BLaER1 treated with 17β-estradiol and CSF1 and Interleukin-3, amounts not matched to agents 10 nM and 100 nM (cell line): ENCODE results near the gene ZNF628.
A peak's percentile ranks its signal among the peaks of the same experiment; 100 is the strongest.
"Not testable (repeated sequence)": the region's sequence is repeated elsewhere in the genome, so short reads cannot be mapped to it uniquely, and the experiment has no call there.

Experiments
- H3K27ac ChIP-seq, 11 experiments: shearing (Covaris generic); formaldehyde crosslinking; 2 replicates each; pipeline ENCODE4 v1.8.1; 2022
- H3K27me3 ChIP-seq, 11 experiments: shearing (Covaris generic); formaldehyde crosslinking; 2 replicates each; pipeline ENCODE4 v1.8.1; 2022
- H3K36me3 ChIP-seq, 11 experiments: shearing (Covaris generic); formaldehyde crosslinking; 2 replicates each; pipeline ENCODE4 v1.8.1; 2022
- H3K4me1 ChIP-seq, 10 experiments: shearing (Covaris generic); formaldehyde crosslinking; 2 replicates each; pipeline ENCODE4 v1.8.1; 2022
- H3K4me2 ChIP-seq, 11 experiments: shearing (Covaris generic); formaldehyde crosslinking; 2 replicates each; pipeline ENCODE4 v1.8.1; 2022
- H3K4me3 ChIP-seq, 10 experiments: shearing (Covaris generic); formaldehyde crosslinking; 2 replicates each; pipeline ENCODE4 v1.8.1; 2022
- H3K9ac ChIP-seq, 11 experiments: shearing (Covaris generic); formaldehyde crosslinking; 2 replicates each; pipeline ENCODE4 v1.8.1; 2022
- H3K9me3 ChIP-seq, 11 experiments: shearing (Covaris generic); formaldehyde crosslinking; replicated peaks in 1 of 11; 2 replicates each; pipeline ENCODE4 v1.8.1; 2022
- H4K20me1 ChIP-seq, 11 experiments: shearing (Covaris generic); formaldehyde crosslinking; 2 replicates each; pipeline ENCODE4 v1.8.1; 2022
- Cebpa-rat ChIP-seq, 11 experiments: shearing (Covaris generic); IDR thresholded peaks; 2 replicates each; pipeline ENCODE4 v1.8.1; 2022

The ZNF628 gene

DNA sequence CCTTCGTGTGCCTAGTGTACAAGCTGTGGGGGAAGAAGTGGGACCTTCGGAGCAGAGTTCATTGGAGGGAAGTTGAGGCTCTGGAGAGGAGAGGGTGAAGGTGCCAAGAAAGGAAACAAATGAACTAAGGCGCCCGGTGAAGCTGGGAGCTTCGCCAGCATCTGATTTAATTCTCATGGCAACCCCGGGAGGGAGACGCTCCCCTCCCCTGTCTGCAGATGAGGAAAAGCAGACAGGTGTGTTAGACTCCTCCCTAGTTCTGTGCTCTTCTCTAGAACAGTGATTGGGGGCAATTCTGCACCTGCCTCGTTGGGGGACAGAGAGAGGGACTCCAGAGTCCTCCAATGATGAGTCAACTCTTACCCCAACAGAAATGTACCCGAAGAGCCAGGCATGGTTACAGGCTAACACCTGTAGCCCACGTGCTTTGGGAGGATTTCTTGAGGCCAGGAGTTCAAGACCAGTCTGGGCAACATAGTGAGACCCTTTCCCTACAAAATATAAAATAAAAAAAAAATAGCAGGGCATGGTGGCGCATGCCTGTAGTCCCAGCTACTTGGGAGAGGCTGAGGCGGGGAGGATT, 16.0 kb downstream of the ZNF628 start:
- Histone ChIP-seq H3K4me3 (no peak overlapping the region), H3K4me1 (peaks cover 10 to 49% (median 30%) of the 10 kb centered on the region in 10 experiments), H3K27me3 (no peaks in the 10 kb centered on the region), H3K4me2 (no peak overlapping the region), H3K9me3 (no peaks in the 10 kb centered on the region), H3K9ac (no peak overlapping the region), H3K27ac (no peak overlapping the region), H4K20me1 (peaks cover 0 to 4% (median 0%) of the 10 kb centered on the region in 11 experiments; a peak in 2 of 22 replicates), H3K36me3 (no peaks in the 10 kb centered on the region)
- no peak for TF ChIP-seq Cebpa-rat (IDR thresholded peaks at IDR 0.05)

DNA sequence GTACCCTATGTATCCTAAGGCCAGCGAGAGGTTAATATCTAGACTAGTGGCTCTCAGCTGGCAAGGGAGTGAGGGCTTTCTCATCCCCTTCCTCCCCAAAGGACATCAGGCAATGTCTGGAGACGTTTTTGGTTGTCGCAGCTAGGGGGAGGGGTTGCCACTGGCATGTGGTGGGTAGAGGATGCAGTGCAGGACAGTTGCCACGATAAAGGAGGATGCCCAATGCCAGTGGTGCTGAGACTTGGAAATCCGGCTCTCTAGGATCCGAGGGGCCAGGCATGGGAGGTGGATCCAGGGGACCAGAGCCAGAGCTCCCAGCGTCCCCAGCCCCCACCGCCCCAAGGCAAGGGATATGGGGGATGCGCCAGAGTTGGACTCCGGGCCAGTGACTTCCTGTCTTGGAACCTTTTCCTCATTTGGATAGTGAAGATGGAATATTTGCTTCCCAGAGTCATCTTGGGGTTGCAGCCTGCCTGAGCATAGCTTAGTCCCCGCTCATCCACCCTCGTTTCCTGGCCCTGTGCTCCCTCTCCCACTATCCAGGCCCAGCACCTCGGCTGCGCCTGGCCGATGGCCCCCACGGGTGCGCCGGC, 16.7 kb downstream of the ZNF628 start:
- Histone ChIP-seq H3K36me3 (no peaks in the 10 kb centered on the region), H3K4me1 (peaks cover 5 to 44% (median 24%) of the 10 kb centered on the region in 10 experiments), H4K20me1 (no peaks in the 10 kb centered on the region), H3K4me2 (no peak overlapping the region), H3K27ac (no peak overlapping the region), H3K27me3 (no peaks in the 10 kb centered on the region), H3K9ac (no peak overlapping the region), H3K4me3 (no peak overlapping the region), H3K9me3 (no peaks in the 10 kb centered on the region)
- no peak for TF ChIP-seq Cebpa-rat (IDR thresholded peaks at IDR 0.05)

DNA sequence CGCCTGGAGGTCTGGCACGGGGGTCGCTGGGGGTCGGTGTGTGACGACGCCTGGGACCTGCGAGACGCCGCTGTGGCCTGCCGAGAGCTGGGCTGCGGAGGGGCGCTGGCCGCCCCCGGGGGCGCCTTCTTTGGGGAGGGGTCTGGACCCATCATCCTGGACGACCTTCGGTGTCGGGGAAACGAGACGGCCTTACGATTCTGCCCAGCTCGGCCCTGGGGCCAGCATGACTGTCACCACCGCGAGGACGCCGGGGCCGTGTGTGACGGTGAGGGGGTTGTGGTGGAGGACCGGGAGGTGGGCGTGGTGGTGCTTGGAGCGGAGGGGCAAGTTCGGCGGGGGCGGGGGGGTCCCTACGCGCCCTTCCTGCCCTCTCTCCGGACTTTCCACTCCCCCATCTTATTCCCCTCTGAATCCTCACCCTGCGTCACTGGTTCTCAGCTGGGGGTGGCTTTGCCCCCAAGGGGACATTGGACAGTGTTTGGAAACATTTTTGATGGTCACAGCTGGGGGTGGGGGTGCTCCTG, 17.3 kb downstream of the ZNF628 start:
- Histone ChIP-seq H3K9me3 (no peaks in the 10 kb centered on the region), H4K20me1 (no peaks in the 10 kb centered on the region), H3K36me3 (no peaks in the 10 kb centered on the region), H3K4me3 (no peak overlapping the region), H3K4me2 (peak overlapping the region in 2 of 11 experiments; percentile 32 to 41; a peak in 1 of 22 replicates), H3K9ac (0 out of 22 replicates have a peak overlapping the region, but pooled peaks of 1 of the 11 experiments have one; percentile 10), H3K4me1 (peaks cover 5 to 39% (median 19%) of the 10 kb centered on the region in 10 experiments), H3K27me3 (no peaks in the 10 kb centered on the region), H3K27ac (no peak overlapping the region)
- no peak for TF ChIP-seq Cebpa-rat (IDR thresholded peaks at IDR 0.05)

DNA sequence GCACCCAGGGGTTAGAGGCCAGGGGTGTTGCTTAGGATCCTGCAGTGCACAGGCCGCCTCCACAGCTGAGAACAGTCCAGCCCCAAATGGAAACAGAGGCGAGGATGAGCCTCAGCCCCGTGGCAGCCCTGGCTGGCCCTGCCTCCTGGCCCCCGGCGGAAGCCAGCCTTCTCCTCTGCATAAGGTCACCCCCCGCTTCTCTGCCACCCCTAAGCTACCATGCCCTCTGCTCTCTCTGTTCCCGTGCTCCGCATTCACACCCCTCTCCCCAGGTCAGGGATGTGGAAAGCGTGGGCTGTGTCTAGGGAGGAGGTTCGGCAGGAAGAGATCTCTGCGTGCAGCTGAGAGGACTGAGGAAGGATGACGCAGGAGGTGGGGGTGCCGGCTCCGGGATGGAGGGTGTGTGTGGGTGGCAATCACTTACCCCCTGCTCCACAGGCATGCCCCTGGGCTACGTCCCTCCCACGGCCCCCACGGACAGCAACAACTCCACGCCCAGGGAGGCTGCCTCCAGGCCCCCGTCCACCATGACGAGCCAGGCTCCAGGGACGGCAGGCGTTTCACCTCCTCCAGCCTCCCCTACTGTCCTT, 17.9 kb downstream of the ZNF628 start:
- Histone ChIP-seq H3K4me2 (peak overlapping the region in 4 of 11 experiments; percentile 7 to 41 (median 20); a peak in 4 of 22 replicates), H3K27ac (no peak overlapping the region), H3K9ac (0 out of 22 replicates have a peak overlapping the region, but pooled peaks of 1 of the 11 experiments have one; percentile 10), H3K4me1 (peaks cover 6 to 35% (median 16%) of the 10 kb centered on the region in 10 experiments), H3K4me3 (no peak overlapping the region), H3K27me3 (no peaks in the 10 kb centered on the region), H4K20me1 (no peaks in the 10 kb centered on the region), H3K9me3 (no peaks in the 10 kb centered on the region), H3K36me3 (no peaks in the 10 kb centered on the region)
- TF ChIP-seq Cebpa-rat (IDR thresholded peaks at IDR 0.05): no peak

DNA sequence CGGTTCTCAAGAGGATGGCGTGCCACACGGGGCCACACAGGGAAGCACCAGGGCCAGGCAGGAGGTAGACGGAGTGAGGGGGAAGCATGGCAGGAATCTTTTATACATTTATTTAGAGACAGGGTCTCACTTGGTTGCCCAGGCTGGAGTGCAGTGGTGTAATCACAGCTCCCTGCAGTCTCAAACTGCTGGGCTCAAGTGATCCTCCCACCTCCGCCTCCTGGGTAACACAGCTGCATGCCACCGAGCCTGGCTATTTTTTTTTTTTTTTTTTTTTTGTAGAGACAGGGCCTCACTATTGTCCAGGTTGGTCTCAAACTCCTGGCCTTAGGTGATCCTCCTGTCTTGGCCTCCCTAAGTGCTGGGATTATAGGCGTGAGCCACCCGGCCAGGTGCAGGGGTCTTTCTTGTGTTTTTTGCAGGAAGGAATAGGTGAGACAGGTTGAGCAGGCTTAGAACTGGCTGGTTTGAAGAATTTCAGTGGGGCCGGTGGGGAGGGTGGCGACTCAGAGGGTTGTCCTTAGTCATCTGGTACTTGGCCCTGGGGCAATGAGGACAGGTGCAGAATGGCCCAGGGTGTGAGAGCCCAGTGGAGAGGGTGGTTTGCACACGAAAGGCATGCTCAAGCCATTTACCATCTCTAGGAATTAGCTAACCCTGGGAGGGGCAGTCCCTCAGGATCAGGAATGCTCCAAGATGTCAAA, 19.4 kb downstream of the ZNF628 start:
- no peak overlapping the region for H3K4me3 ChIP-seq
- no peaks in the 10 kb centered on the region for H4K20me1 ChIP-seq
- no peak overlapping the region for H3K9ac ChIP-seq
- no peak overlapping the region for H3K27ac ChIP-seq
- H3K4me1 ChIP-seq: peaks cover 8 to 35% (median 16%) of the 10 kb centered on the region in 10 experiments; a peak in 18 of 20 replicates
- H3K36me3 ChIP-seq: no peaks in the 10 kb centered on the region
- H3K9me3 ChIP-seq: no peaks in the 10 kb centered on the region
- no peaks in the 10 kb centered on the region for H3K27me3 ChIP-seq
- TF ChIP-seq Cebpa-rat (IDR thresholded peaks at IDR 0.05): no peak
- H3K4me2 ChIP-seq: no peak overlapping the region

DNA sequence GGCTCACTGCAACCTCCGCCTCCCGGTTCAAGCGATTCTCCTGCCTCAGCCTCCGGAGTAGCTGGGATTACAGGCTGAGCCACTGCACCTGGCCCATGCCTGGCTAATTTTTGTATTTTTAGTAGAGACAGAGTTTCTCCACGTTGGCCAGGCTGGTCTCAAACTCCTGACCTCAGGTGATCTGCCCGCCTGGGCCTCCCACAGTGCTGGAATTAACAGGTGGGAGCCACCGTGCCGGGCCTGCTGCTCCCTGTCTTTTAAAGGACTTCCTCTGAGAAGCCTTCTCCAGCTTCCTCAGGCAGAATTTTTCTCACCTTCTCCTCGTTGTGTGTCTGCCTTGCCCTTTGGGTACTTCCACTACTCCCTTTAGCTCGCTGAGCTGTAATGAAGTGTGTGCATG, 20.4 kb downstream of the ZNF628 start:
- not testable (repeated sequence) for H3K4me2 ChIP-seq, H3K4me3 ChIP-seq, H3K36me3 ChIP-seq, H4K20me1 ChIP-seq, H3K9me3 ChIP-seq, H3K27me3 ChIP-seq, H3K27ac ChIP-seq
- H3K9ac ChIP-seq: peak overlapping the region in 1 of 11 experiments; percentile 13; a peak in 1 of 22 replicates
- peaks cover 7 to 32% (median 14%) of the 10 kb centered on the region in 10 experiments; a peak in 18 of 20 replicates for H3K4me1 ChIP-seq

- no peak for TF ChIP-seq Cebpa-rat (IDR thresholded peaks at IDR 0.05)
- no peaks in the 10 kb centered on the region for H4K20me1 ChIP-seq
- H3K9me3 ChIP-seq: no peaks in the 10 kb centered on the region
- no peak overlapping the region for H3K9ac ChIP-seq
- H3K36me3 ChIP-seq: no peaks in the 10 kb centered on the region
- no peak overlapping the region for H3K4me2 ChIP-seq
- H3K4me1 ChIP-seq: peaks cover 7 to 30% (median 14%) of the 10 kb centered on the region in 10 experiments; a peak in 18 of 20 replicates
- no peak overlapping the region for H3K27ac ChIP-seq
- no peak overlapping the region for H3K4me3 ChIP-seq
- H3K27me3 ChIP-seq: no peaks in the 10 kb centered on the region
Measured at GRCh38 chr19:55497763-55498162, 21.3 kb downstream of the ZNF628 start.

DNA sequence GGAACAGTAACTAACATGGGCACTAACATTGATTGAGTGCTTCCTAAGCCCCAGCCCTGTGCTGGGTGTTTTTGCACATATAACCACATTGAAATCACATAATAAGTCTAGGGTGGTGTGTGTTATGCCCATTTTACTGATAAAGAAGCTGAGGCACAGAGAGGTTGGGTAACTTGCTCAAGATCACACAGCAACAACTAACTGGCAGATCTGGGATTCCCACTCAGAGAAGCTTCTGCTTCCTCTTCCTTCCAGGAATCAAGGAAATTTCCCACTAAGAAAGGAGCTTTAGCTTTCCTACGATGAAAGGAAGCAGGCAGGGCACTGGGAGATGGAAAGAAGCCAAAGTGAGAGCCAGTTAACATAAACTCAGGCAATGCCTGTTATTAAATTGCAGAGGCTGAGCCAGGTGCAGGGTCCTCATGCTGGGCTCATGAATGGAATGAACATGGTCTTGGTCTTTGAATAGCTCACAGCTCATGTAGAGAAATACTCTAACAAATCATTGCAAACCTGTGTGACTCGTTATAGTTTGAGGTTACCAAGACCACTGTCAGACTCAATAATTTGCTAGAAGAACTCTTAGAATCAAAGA, 21.9 kb downstream of the ZNF628 start:
- Histone ChIP-seq H3K9ac (no peak overlapping the region), H3K27me3 (no peaks in the 10 kb centered on the region), H3K27ac (no peak overlapping the region), H3K4me3 (no peak overlapping the region), H4K20me1 (no peaks in the 10 kb centered on the region), H3K9me3 (peaks cover 0 to 3% (median 0%) of the 10 kb centered on the region in 11 experiments; a peak in 1 of 22 replicates), H3K4me1 (peaks cover 10 to 32% (median 16%) of the 10 kb centered on the region in 10 experiments), H3K4me2 (peak overlapping the region in 1 of 11 experiments; percentile 7; a peak in 1 of 22 replicates), H3K36me3 (no peaks in the 10 kb centered on the region)
- no peak for TF ChIP-seq Cebpa-rat (IDR thresholded peaks at IDR 0.05)
